Subcutaneous adipose tissue (tissue), 4 donors: ENCODE data around the gene PRR5L. TPM values are rescaled to one million over a fixed set of nuclear protein-coding genes. Genes with fewer than 3 reads are reported as not detected.

Experiments used
- CTCF ChIP-seq: fragments of 450-650 bp; IDR thresholded peaks from one replicate; pipeline ENCODE4 v1.5.1; 2016; ENCODE audit warnings: low read depth, mild to moderate bottlenecking, control low read depth, antibody characterized with exemption, moderate library complexity
- total RNA-seq, 4 donors: library from RNA; depleted of rRNA; stranded (reverse); fragments of >200 nt; gene quantifications; one replicate each; pipeline ENCODE4 v1.1.0, GENCODE V29; 2016

Gene PRR5L
- total RNA-seq, 4 donors from 2014 or later = 10.6 to 24.8 (median 12.9) TPM

DNA sequence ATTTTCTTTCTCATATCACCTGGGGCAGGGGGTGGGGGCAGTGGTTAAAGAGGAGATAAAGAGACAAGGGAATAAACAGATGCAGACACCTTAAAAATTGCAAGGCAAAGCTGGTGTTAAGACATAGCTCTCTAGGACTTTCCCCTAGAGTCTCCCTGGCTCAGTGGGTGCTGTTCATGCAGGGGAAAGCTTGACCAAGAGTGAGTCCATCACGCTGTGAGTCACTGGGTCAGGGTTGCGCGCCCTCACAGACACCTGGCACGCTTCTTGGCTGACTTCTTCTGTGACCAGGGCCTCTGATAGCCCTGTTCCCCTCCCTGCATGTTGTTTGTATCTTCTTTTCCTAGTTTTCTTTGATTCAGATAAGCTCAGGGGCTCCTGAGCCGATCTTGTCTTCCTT, 38.7 kb upstream of the PRR5L start:
- no peak for TF ChIP-seq CTCF

DNA sequence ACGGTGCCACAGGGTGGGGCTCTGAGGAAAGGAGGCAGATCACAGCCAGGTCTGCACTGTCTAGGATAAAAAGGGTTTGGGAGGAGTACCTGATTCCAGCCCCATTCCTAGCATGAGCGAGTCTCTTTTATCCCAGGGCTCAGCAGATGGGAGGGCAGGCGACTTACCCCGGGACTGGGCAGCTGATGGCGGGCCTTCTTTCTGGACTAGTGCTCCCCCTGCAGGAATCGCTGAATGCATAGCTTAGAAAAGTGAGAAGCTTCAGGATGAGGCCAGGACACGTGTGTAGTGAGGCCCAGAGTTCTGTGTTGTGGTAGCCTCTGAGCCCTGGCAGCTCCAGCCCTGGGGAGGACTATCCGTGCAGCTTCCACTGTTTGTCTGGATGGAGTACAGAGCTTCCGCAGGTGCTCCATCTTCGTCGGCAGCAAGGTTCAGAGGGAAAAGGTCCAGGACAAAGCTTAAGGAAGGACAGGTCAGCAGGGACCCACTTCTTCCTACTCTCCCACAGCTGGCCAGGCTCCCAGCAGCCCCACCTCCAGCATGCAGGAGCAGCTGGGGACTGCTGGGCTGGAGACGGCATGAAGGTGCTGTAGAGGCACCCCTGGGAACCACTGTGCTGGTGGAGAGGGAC, 37.2 kb upstream of the PRR5L start:
- TF ChIP-seq CTCF = no peak

GRCh38 chr11:36261094-36261493, 35.0 kb upstream of the PRR5L start:
- TF ChIP-seq CTCF = no peak

DNA sequence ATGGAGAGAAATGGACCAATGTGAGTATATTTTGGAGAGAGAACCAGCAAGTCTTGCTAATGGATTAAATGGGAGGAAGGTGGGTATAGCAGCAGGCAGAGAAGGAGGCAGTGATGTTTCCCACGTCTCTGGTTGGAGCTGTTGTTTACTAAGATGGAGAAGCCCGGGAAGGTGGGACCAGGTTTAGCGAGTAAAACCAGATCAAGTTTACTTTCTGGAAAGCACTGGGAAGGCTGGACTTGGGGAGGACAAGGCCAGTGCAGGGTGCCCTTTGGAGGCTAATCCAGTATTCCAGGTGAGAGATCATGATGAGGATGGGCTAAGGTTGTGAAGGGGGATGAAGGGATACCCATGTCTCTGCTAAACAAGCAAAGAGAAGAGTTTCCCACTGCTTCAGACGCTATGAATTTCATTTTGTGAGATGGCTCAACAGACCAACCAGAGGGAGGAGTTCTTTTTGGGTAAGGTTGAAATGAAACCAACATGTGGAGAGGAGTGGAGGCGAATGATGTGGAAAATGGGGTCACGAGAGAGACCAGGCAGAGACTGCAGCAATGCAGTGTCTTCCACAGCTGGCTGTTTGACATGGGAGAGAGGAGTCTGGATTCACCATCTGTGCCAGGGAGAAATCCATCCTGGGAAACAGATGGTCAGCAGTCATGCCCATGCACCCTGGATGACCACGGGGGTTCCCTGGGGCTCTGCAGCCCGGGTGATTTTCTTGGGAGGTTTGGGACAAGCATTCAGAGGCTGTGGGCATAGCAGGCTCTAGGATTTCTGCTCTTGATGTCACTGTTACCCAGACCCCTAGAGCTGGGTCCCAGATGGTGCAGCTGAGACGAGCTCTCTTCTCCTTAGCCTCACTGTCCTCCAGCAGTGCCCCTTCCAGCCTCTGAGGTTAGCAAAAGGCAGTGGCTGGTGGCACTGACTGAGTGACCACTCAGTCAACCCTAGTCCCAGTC, 31.8 kb upstream of the PRR5L start:
- TF ChIP-seq CTCF = no peak

- no peak for TF ChIP-seq CTCF
Observed at GRCh38 chr11:36264973-36265344, 31.1 kb upstream of the PRR5L start.

GRCh38 chr11:36265793-36266628, 30.1 kb upstream of the PRR5L start:
- no peak for TF ChIP-seq CTCF
